Measurements from ENCODE around the gene LIMS2.

LIMS2 gene

DNA sequence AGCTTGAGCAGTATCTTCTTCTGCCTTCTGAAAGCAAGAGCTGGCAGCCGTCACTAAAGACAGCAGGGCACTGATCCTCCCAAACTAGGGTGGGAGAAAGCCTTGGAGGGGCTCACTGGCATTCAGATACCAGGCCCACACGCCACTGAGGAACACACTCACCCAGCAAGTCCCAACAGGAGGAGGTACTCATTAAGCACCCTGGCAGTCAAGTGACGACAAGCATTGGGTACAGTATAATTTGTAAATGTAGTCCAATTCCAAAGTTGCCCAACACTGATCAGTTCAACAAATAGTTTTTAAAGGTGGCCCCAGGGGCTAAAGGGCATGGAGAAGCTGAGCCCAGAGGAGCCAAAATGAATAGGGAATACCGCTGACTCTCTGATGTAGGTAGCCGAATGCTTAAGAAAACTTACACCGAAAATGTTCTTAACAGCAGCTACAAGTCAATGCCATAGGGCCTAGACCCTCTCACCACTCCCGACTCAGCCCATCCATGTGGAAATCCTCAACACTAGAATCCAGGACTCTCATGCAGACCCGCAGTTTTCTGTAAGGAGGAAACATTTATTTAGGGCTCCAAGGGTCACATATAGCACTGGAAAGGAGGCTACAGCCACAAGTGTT, 9.9 kb downstream of the LIMS2 start:
- DNase-seq (ENCODE audit: low read depth) = peak; percentile 34
- no peak overlapping the region for H3K4me3 ChIP-seq (ENCODE audit: low read length)
- TF ChIP-seq, protein P1, sequence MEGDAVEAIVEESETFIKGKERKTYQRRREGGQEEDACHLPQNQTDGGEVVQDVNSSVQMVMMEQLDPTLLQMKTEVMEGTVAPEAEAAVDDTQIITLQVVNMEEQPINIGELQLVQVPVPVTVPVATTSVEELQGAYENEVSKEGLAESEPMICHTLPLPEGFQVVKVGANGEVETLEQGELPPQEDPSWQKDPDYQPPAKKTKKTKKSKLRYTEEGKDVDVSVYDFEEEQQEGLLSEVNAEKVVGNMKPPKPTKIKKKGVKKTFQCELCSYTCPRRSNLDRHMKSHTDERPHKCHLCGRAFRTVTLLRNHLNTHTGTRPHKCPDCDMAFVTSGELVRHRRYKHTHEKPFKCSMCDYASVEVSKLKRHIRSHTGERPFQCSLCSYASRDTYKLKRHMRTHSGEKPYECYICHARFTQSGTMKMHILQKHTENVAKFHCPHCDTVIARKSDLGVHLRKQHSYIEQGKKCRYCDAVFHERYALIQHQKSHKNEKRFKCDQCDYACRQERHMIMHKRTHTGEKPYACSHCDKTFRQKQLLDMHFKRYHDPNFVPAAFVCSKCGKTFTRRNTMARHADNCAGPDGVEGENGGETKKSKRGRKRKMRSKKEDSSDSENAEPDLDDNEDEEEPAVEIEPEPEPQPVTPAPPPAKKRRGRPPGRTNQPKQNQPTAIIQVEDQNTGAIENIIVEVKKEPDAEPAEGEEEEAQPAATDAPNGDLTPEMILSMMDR (IDR thresholded peaks at IDR 0.05; ENCODE audit: insufficient read depth, low read depth, low read length, missing control alignments) = no peak

DNA sequence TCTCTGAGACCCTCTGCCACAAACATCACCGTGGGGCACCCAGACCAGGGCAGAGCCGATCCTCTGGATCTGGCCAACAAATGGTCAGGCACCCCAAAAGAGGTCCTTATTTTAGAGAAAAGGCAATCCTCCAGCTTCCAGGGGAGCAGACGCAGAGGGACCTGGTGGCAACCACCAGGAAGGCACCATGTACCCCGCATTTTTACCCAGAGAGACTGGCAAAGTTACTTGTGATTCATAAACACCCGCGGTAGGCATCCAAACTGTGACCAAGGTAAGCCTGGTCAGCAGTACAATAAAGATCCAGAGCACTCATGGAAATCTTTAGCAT, 10.5 kb downstream of the LIMS2 start:
- DNase-seq (ENCODE audit: low read depth) = no peak
- TF ChIP-seq, protein P1 (IDR thresholded peaks at IDR 0.05; ENCODE audit: insufficient read depth, low read depth, low read length, missing control alignments) = no peak
- no peak overlapping the region for H3K4me3 ChIP-seq (ENCODE audit: low read length)

DNA sequence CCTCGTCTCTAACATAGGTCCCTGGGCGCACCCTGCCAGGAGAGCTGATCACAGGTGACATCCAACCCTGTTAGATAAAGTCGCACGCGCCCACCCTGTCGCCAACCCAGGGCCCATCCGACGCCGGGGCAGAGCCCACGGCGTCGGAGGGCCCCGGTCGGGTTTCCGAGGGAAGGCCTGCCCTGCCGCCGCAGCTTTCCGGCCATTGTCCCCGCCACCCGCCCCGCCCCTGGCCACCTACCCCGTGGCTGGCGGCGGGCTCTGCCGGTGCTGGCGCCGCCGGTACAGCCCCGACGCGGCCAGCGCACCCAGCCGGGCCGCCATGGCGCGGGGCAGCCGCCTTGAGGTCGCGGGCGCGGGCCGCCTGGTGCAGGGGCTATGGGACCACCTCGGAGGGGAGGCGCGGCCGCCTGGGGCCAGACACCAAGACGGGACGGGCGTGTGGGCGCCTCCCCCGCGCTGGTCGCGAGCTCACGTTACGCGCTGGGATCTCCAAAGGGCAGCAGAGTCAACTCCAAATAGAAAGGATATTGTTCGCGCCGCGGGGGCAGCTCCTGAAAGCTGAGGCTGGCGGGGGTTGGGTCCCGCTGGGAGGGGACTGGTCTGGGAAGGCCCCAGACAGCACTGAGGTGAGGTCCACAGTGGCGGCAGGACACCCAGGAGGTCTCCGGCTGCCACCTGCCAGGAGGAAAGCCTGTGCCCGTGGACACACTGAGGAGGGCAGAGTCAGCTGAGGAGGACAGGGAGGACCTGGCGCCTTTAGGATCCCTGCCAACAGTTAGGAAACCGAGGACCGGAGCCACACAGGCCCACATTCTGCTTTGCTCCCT, 11.1 kb downstream of the LIMS2 start:
- H3K4me3 ChIP-seq (ENCODE audit: low read length) = no peak overlapping the region
- DNase-seq (ENCODE audit: low read depth) = no peak

DNA sequence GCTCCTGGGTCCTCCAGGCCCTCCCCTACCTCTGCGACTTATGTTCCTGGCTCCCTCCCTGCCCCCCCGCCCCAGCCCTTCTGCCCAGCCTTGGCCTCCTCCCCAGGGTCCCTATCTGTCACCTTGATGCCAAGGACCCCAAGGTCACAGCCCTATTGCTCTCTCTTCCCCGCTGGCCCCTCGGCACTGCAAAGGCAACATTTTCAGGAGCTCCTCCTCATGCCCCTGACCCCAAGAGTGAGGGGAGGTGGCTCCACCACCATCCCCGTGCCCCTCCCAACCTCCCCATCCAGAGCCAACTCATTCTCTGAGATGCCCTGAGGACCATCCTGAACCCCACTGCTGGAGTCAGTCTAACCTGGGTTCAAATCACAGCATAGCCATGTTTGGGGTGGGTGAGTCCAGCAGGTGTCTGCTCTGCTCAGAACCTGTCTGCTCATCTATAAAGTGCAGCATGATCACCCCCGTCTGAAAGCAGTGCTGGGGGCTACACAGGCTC, 11.7 kb downstream of the LIMS2 start:
- TF ChIP-seq, protein P1 (IDR thresholded peaks at IDR 0.05; ENCODE audit: insufficient read depth, low read depth, low read length, missing control alignments) = no peak
- DNase-seq (ENCODE audit: low read depth) = no peak
- H3K4me3 ChIP-seq (ENCODE audit: low read length) = no peak overlapping the region

More for the DNA sequence above, 11.1 kb downstream of the LIMS2 start:
- TF ChIP-seq, protein P1 (IDR thresholded peaks at IDR 0.05; ENCODE audit: insufficient read depth, low read depth, low read length, missing control alignments) = no peak

DNA sequence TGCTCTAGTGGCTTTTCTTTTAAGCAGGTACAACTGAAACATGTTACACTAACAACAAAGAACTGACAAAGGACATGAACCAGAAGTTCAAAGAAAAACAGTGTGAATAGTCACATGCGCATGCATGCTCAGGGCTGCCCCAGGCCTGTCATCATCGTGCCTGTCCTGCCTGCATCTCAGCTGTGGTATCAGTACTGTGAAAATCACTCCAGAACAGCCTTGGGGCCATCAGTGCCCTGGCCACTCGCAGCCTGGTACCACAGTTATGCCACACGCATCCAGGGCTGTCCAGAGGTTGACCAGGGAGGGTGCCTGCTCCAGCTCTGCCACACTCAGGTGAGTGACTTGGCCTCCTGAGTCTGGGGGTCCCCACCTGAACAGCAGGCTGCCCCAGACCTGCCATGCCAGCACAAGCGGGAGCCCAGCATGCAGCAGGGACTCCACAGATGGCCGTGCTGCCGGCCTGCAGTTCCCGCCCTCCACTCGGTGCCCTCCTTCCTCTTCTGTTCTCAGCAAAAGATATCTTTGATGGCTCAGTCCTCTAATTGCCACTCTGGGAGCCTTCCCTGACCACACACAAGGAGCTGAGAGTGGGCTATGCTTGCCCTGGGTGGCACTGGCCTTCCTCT, 12.3 kb downstream of the LIMS2 start:
- DNase-seq (ENCODE audit: low read depth) = peak; percentile 25
- TF ChIP-seq, protein P1 (IDR thresholded peaks at IDR 0.05; ENCODE audit: insufficient read depth, low read depth, low read length, missing control alignments) = no peak

DNA sequence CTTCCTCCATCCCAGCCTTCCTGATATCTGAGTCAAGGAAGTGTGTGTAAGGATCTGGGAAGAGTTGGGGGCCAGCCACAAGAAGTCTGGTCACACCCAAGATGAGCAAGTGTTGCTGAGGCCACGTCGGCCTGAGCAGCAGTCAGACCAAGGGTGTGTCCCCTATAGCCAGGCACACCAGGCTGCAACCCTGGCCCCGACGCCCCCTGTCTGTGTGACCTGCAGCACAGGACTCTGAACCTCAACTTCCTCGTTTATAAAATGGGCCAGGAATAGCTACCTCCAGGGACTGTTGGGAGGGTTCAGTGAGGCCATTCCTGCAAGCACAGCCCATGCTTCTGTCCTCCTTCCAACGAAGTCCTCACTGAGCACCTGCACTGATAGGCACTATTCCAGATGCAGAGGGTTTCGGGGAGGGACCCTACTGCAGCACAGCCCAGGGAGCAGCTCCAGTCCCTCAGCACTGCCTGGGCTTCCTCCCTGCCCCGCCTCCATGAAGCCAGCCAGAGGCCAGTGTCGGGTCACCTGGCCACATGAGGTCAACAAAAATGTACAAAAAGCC, 13.3 kb downstream of the LIMS2 start:
- DNase-seq (ENCODE audit: low read depth) = no peak
- TF ChIP-seq, protein P1 (IDR thresholded peaks at IDR 0.05; ENCODE audit: insufficient read depth, low read depth, low read length, missing control alignments) = no peak
- H3K4me3 ChIP-seq (ENCODE audit: low read length) = no peak overlapping the region

More for the DNA sequence above, 12.3 kb downstream of the LIMS2 start:
- H3K4me3 ChIP-seq (ENCODE audit: low read length) = no peak overlapping the region
